ENCODE results near the gene CENPH.
"Not testable (repeated sequence)": the region's sequence is repeated elsewhere in the genome, so short reads cannot be mapped to it uniquely, and the experiment has no call there.

GRCh38 chr5:69140239-69140638, 49.1 kb upstream of the CENPH start:
- TF ChIP-seq EP300 (conservative IDR thresholded peaks at IDR 0.05; ENCODE audit: poor library complexity, severe bottlenecking); CTCF (IDR thresholded peaks at IDR 0.05; ENCODE audit: poor library complexity, severe bottlenecking); EZH2 (IDR thresholded peaks at IDR 0.05; ENCODE audit: borderline replicate concordance, insufficient read depth, low read length, poor library complexity, severe bottlenecking); POLR2AphosphoS5 (IDR thresholded peaks at IDR 0.05); TAF1 (IDR thresholded peaks at IDR 0.05; ENCODE audit: low read depth); MXI1 (conservative IDR thresholded peaks at IDR 0.05; ENCODE audit: poor library complexity, severe bottlenecking); REST (IDR thresholded peaks at IDR 0.05; ENCODE audit: borderline replicate concordance); RAD21 (conservative IDR thresholded peaks at IDR 0.05): not testable (repeated sequence)
